HG02642 (cell line): ENCODE results near the gene FAAP100.

Experiments
- ATAC-seq: cut with Tn5 transposase; IDR thresholded peaks from one replicate; pipeline ENCODE4 v1.9.1; 2021; ENCODE audit warnings: mild to moderate bottlenecking; ENCODE audit not compliant: unreplicated experiment, poor library complexity

The FAAP100 gene

GRCh38 chr17:81493198-81494038, 58.7 kb downstream of the FAAP100 start:
- ATAC-seq, result no peak

DNA sequence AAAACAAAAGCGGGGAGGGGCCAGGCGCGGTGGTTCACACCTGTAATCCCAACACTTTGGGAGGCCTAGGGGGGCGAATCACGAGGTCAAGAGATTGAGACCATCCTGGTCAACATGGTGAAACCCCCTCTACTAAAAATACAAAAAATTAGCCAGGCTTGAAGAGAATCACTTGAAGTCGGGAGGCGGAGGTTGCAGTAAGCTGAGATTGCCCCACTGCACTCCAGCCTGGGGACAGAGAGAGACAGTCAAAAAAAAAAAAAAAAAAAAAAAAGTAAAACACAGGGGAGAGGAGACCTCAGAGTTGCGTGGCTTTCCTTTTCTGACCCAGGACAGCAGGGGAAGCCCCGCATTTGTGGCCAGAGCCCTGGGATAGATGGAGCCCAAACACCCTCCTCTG, 59.4 kb downstream of the FAAP100 start:
- no peak for ATAC-seq

GRCh38 chr17:81492202-81492601, 60.0 kb downstream of the FAAP100 start:
- ATAC-seq, result no peak

DNA sequence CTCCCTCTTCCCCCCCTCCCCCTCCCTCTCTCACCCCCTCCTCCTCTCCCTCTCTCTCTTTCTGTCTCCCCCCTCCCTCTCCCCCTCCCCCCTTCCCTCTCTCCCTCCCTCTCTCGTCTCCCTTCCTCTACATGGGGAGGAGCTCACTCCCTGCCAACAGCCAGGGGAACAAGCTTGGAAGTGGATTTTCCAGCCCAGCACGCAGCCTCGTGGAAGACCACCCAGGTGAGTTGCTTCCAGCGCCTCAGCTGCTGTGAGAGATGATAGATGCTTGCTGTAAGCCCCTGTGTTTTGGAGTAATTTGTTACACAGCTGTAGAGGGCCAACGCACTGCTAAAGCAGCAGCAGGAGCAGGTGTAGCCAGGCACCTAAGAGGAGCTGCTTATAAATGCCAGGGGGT, 60.4 kb downstream of the FAAP100 start:
- no peak for ATAC-seq

- no peak for ATAC-seq
Measured at GRCh38 chr17:81491181-81491581, 61.0 kb downstream of the FAAP100 start.

GRCh38 chr17:81489998-81490992, 61.9 kb downstream of the FAAP100 start:
- no peak for ATAC-seq
